ENCODE measurements around the gene LTB4R2.

Gene LTB4R2, protein sequence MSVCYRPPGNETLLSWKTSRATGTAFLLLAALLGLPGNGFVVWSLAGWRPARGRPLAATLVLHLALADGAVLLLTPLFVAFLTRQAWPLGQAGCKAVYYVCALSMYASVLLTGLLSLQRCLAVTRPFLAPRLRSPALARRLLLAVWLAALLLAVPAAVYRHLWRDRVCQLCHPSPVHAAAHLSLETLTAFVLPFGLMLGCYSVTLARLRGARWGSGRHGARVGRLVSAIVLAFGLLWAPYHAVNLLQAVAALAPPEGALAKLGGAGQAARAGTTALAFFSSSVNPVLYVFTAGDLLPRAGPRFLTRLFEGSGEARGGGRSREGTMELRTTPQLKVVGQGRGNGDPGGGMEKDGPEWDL

DNA sequence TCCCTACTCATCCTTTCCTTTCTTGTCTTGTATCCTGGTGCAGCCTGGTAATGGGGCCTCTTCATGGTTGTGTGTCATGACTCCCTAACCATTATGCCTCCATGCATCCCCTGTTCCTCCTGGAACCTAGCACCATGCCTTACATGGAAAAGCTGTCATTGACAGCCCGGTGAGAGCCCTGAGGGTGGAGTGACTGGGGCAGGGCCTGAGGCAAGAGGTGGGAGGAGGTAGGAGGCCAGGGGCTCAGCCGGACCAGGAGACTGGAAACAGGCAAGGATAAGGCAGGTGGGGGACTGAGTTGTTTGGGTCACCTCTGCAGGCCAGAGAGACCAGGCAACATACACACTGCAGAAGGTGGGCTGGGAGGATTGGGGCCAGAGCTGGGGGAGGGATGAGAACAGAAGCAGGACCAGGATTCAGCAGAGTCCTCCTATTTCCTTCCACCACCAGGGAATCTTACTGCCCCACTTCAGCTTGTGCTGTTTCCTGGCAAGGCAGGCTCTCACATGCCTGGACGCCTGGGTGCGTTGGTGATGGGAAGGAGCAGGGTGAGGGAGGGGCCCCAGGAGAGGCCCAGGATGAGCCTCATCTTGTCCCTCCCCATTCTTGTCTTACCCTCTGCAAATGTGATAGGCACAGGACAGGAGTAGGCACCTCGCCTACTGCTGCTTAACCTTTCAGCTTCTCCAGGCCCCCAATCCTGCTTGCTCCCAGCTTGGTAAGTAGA is at the start of gene LTB4R2:
TSS of gene LTB4R2 (plus strand) at position 603 of the 727 bp plus-strand sequence. CDS start 525 bp downstream, outside the sequence.
- no peaks in the 10 kb centered on the region for H3K9me3 ChIP-seq (ENCODE audit: low read depth, low read length)
- H3K9ac ChIP-seq (ENCODE audit: insufficient read length) = no peak within 1 kb of the TSS
- no peak for TF ChIP-seq FOXP2 (optimal IDR thresholded peaks at IDR 0.05; ENCODE audit: control extremely low read depth, extremely low read length, insufficient read depth)
- no peak for TF ChIP-seq EZH2 (IDR thresholded peaks at IDR 0.05)
- no peak for TF ChIP-seq POLR2AphosphoS5 (IDR thresholded peaks at IDR 0.05; ENCODE audit: borderline replicate concordance, low read depth, low read length)
- no peak within 1 kb of the TSS for H3K4me3 ChIP-seq
- no peak within 1 kb of the TSS for H3K27ac ChIP-seq
- peaks cover 21% of the 10 kb centered on the region; the same call in 1 of the 2 replicates for H3K36me3 ChIP-seq (ENCODE audit: insufficient read depth, low read length)
- no peak for DNase-seq (ENCODE audit: low read depth, low spot score)

DNA sequence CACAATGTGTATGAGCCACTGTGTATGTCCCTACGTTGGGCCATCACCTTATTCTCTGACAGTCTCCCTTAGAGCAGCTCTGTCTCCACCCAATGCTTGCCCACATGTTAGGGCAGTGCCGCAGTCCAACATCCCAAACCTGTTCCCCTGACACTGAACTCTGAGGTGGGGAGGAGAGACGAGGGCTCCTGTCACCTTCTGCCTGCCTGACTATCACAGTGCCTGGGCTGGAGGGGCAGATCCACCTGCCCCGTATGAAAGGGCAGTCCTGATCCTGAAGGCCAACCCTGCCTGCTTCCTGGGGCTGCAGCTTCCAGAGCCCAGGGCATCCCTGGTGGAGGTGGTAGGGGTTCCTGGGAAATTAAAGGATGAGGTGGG is 49.2 kb upstream of the LTB4R2 start:
- H3K4me3 ChIP-seq = no peak overlapping the region
- DNase-seq (ENCODE audit: low read depth, low spot score) = no peak
- H3K9ac ChIP-seq (ENCODE audit: insufficient read length) = no peak overlapping the region
- H3K27ac ChIP-seq = no peak overlapping the region
- no peaks in the 10 kb centered on the region for H3K9me3 ChIP-seq (ENCODE audit: low read depth, low read length)
- no peaks in the 10 kb centered on the region for H3K36me3 ChIP-seq (ENCODE audit: insufficient read depth, low read length)
- TF ChIP-seq POLR2AphosphoS5 (IDR thresholded peaks at IDR 0.05; ENCODE audit: borderline replicate concordance, low read depth, low read length) (no peak), FOXP2 (optimal IDR thresholded peaks at IDR 0.05; ENCODE audit: control extremely low read depth, extremely low read length, insufficient read depth) (no peak), EZH2 (IDR thresholded peaks at IDR 0.05) (no peak)

DNA sequence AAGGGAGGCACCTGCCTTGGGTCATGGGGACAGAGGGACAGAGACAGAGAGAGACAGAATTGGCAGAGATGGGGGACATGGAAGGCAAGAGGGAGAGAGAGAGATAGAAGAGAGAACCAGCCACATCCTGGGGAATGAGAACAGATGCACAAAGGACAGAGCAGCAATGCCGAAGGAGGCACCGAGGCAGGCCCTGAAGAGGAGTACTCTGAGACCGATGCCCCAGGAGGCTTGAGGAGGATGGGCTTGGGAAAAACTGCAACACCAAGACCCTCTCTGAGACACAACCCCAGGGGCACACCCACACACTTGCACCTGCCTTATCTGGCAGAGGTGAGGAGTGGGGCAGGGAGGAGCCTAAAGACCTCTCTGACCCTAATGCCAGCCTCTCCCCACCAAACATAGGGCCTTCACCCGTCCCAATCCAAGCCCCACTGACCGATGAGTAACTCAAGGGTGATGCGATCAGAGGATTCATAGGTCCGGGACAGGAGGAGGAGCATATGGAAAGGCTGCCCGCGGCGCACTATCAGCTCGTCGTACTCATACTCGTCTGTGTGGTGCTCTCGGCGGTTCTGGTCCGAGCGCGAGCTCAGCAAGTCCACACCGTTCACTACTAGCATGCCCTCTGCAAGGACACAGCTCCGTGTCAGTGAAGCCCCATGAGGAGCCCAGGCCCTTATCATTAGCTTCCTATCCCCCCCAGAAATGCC is 48.5 kb upstream of the LTB4R2 start:
- no peak for DNase-seq (ENCODE audit: low read depth, low spot score)
- Histone ChIP-seq H3K36me3 (ENCODE audit: insufficient read depth, low read length) (no peaks in the 10 kb centered on the region), H3K9ac (ENCODE audit: insufficient read length) (no peak overlapping the region), H3K27ac (no peak overlapping the region), H3K4me3 (no peak overlapping the region), H3K9me3 (ENCODE audit: low read depth, low read length) (no peaks in the 10 kb centered on the region)
- no peak for TF ChIP-seq FOXP2 (optimal IDR thresholded peaks at IDR 0.05; ENCODE audit: control extremely low read depth, extremely low read length, insufficient read depth)
- no peak for TF ChIP-seq POLR2AphosphoS5 (IDR thresholded peaks at IDR 0.05; ENCODE audit: borderline replicate concordance, low read depth, low read length)
- no peak for TF ChIP-seq EZH2 (IDR thresholded peaks at IDR 0.05)

GRCh38 chr14:24261969-24262327 is 48.0 kb upstream of the LTB4R2 start:
- Histone ChIP-seq H3K9me3 (ENCODE audit: low read depth, low read length) (no peaks in the 10 kb centered on the region), H3K27ac (no peak overlapping the region), H3K9ac (ENCODE audit: insufficient read length) (no peak overlapping the region), H3K4me3 (no peak overlapping the region), H3K36me3 (ENCODE audit: insufficient read depth, low read length) (no peaks in the 10 kb centered on the region)
- TF ChIP-seq EZH2 (IDR thresholded peaks at IDR 0.05) (no peak), FOXP2 (optimal IDR thresholded peaks at IDR 0.05; ENCODE audit: control extremely low read depth, extremely low read length, insufficient read depth) (no peak), POLR2AphosphoS5 (IDR thresholded peaks at IDR 0.05; ENCODE audit: borderline replicate concordance, low read depth, low read length) (no peak)
- no peak for DNase-seq (ENCODE audit: low read depth, low spot score)

- Histone ChIP-seq H3K9me3 (ENCODE audit: low read depth, low read length) (no peaks in the 10 kb centered on the region), H3K27ac (no peak within 1 kb of the TSS), H3K4me3 (no peak within 1 kb of the TSS), H3K9ac (ENCODE audit: insufficient read length) (no peak within 1 kb of the TSS), H3K36me3 (ENCODE audit: insufficient read depth, low read length) (no peaks in the 10 kb centered on the region)
- DNase-seq (ENCODE audit: low read depth, low spot score) = no peak
- TF ChIP-seq EZH2 (IDR thresholded peaks at IDR 0.05) = no peak
- TF ChIP-seq POLR2AphosphoS5 (IDR thresholded peaks at IDR 0.05; ENCODE audit: borderline replicate concordance, low read depth, low read length) = no peak
- TF ChIP-seq FOXP2 (optimal IDR thresholded peaks at IDR 0.05; ENCODE audit: control extremely low read depth, extremely low read length, insufficient read depth) = no peak
Measured at GRCh38 chr14:24262821-24263733, 46.9 kb upstream of the LTB4R2 start, which contains the start of gene TGM1. TGM1 (minus strand) TSS chr14:24263177; CDS start chr14:24262352, 825 bp downstream.

- TF ChIP-seq FOXP2 (optimal IDR thresholded peaks at IDR 0.05; ENCODE audit: control extremely low read depth, extremely low read length, insufficient read depth) (no peak), POLR2AphosphoS5 (IDR thresholded peaks at IDR 0.05; ENCODE audit: borderline replicate concordance, low read depth, low read length) (no peak), EZH2 (IDR thresholded peaks at IDR 0.05) (no peak)
- no peaks in the 10 kb centered on the region for H3K9me3 ChIP-seq (ENCODE audit: low read depth, low read length)
- H3K4me3 ChIP-seq = no peak overlapping the region
- H3K9ac ChIP-seq (ENCODE audit: insufficient read length) = no peak overlapping the region
- no peaks in the 10 kb centered on the region for H3K36me3 ChIP-seq (ENCODE audit: insufficient read depth, low read length)
- DNase-seq (ENCODE audit: low read depth, low spot score) = no peak
- H3K27ac ChIP-seq = no peak overlapping the region
Measured at GRCh38 chr14:24263848-24264247, 46.1 kb upstream of the LTB4R2 start.

- no peak overlapping the region for H3K4me3 ChIP-seq
- no peaks in the 10 kb centered on the region for H3K9me3 ChIP-seq (ENCODE audit: low read depth, low read length)
- no peak overlapping the region for H3K9ac ChIP-seq (ENCODE audit: insufficient read length)
- TF ChIP-seq EZH2 (IDR thresholded peaks at IDR 0.05) (no peak), POLR2AphosphoS5 (IDR thresholded peaks at IDR 0.05; ENCODE audit: borderline replicate concordance, low read depth, low read length) (no peak), FOXP2 (optimal IDR thresholded peaks at IDR 0.05; ENCODE audit: control extremely low read depth, extremely low read length, insufficient read depth) (no peak)
- no peak overlapping the region for H3K27ac ChIP-seq
- DNase-seq (ENCODE audit: low read depth, low spot score) = no peak
- no peaks in the 10 kb centered on the region for H3K36me3 ChIP-seq (ENCODE audit: insufficient read depth, low read length)
Measured at GRCh38 chr14:24264298-24264697, 45.6 kb upstream of the LTB4R2 start.
